GM12878 (cell line): ENCODE data around the gene SCRT2. TPM values are rescaled to one million over a fixed set of nuclear protein-coding genes. Genes with fewer than 3 reads are reported as not detected.

Experiments used
- ATAC-seq: fragments of 200-7000 bp; cut with Tn5 transposase; 3 replicates; pipeline ENCODE4 v1.9.1; 2020; ENCODE audit warnings: mild to moderate bottlenecking, moderate library complexity
- BruUV-seq: library from RNA; stranded (reverse); fragments of 400-500 nt; replicated peaks from 2 replicates; lab custom pipeline; 2021; lab: Mats Ljungman, UMichigan
- CTCF ChIA-PET: fragments of 300-600 bp; sonication (Branson Sonifier 250); formaldehyde crosslinking; extraction: SDS; loops from one replicate; lab custom pipeline; 2021; ENCODE audit warnings: inconsistent platforms; lab: Yijun Ruan, JAX
- POLR2A ChIA-PET: fragments of 350-600 bp; formaldehyde crosslinking; extraction: SDS; loops from one replicate; lab custom pipeline; 2021; ENCODE audit warnings: inconsistent platforms; lab: Charles Lee
- RAD21 ChIA-PET: fragments of 300-600 bp; sonication (Branson Sonifier 250); formaldehyde crosslinking; loops from one replicate; lab custom pipeline; 2023; ENCODE audit warnings: antibody characterized with exemption; ENCODE audit not compliant: unreplicated experiment; lab: Charles Lee
- SMC1A ChIA-PET: fragments of 300-600 bp; sonication (Branson Sonifier 250); formaldehyde crosslinking; loops from one replicate; lab custom pipeline; 2023; ENCODE audit not compliant: unreplicated experiment, uncharacterized antibody; lab: Charles Lee
- DNase-seq: peaks from one replicate; pipeline ENCODE4 v3.0.0-alpha.2; 2011; ENCODE audit warnings: low read depth, low spot score
- FAIRE-seq: peaks from 3 replicates; lab custom pipeline; 2011; peaks lifted over from hg19 to GRCh38; lab: Jason Lieb, UNC
- H2AFZ ChIP-seq: 2 replicates; pipeline ENCODE4 v1.6.0; 2011; ENCODE audit warnings: low read depth, low read length, control low read depth; ENCODE audit not compliant: control insufficient read depth
- H3K27ac ChIP-seq: 2 replicates; pipeline ENCODE4 v1.5.1; 2011; ENCODE audit warnings: control low read depth; ENCODE audit not compliant: control insufficient read depth, insufficient read depth
- H3K27me3 ChIP-seq, 2 experiments: replicated peaks in 1 of 2; 2 replicates each; pipeline versions ENCODE4 v1.6.0 to v1.6.1; 2011; ENCODE audit warnings: low read length in 1 of 2; ENCODE audit not compliant: control insufficient read depth in 2 of 2, insufficient read depth in 2 of 2
- H3K36me3 ChIP-seq, 2 experiments: 2 replicates each; pipeline ENCODE4 v1.5.1; 2011; ENCODE audit warnings: low read length in 1 of 2; ENCODE audit not compliant: control insufficient read depth in 2 of 2, insufficient read depth in 2 of 2
- H3K4me1 ChIP-seq: 2 replicates; pipeline ENCODE4 v1.6.1; 2011; ENCODE audit warnings: mild to moderate bottlenecking, low read length, moderate library complexity, mixed read lengths; ENCODE audit not compliant: control insufficient read depth, insufficient read depth
- H3K4me2 ChIP-seq: 2 replicates; pipeline ENCODE4 v1.6.0; 2011; ENCODE audit warnings: control low read depth; ENCODE audit not compliant: control insufficient read depth, insufficient read depth
- H3K4me3 ChIP-seq: fragments of 200-600 bp; sonication (generic); 2 replicates; pipeline ENCODE4 v1.5.1; 2016
- H3K79me2 ChIP-seq: 2 replicates; pipeline ENCODE4 v1.6.0; 2011; ENCODE audit warnings: low read length; ENCODE audit not compliant: control insufficient read depth, insufficient read depth
- H3K9ac ChIP-seq: 2 replicates; pipeline ENCODE4 v1.8.0; 2011; ENCODE audit warnings: low read length, control low read depth, mixed read lengths; ENCODE audit not compliant: control insufficient read depth, insufficient read depth
- H3K9me3 ChIP-seq: replicated peaks from 3 replicates; pipeline ENCODE4 v1.5.1; 2011; ENCODE audit warnings: mild to moderate bottlenecking, low read length; ENCODE audit not compliant: control insufficient read depth, insufficient read depth
- H4K20me1 ChIP-seq: 2 replicates; pipeline ENCODE4 v1.6.0; 2011; ENCODE audit not compliant: control insufficient read depth, insufficient read depth
- CREB1 ChIP-seq: IDR thresholded peaks from 2 replicates; pipeline ENCODE4 v1.6.1; 2012; ENCODE audit warnings: low read depth, mild to moderate bottlenecking, inconsistent platforms
- KAT2A ChIP-seq: conservative IDR thresholded peaks from 2 replicates; pipeline ENCODE4 v1.6.1; 2011; ENCODE audit warnings: low read depth, low read length; ENCODE audit not compliant: control insufficient read depth
- KLF5 ChIP-seq: fragments of 450-650 bp; IDR thresholded peaks from 2 replicates; pipeline ENCODE4 v1.6.1; 2014; ENCODE audit warnings: mild to moderate bottlenecking; ENCODE audit not compliant: partially characterized antibody
- NFXL1 ChIP-seq: fragments of 450-650 bp; IDR thresholded peaks from 2 replicates; pipeline ENCODE4 v1.6.1; 2017; ENCODE audit warnings: antibody characterized with exemption, mild to moderate bottlenecking, borderline replicate concordance
- RB1 ChIP-seq: fragments of 450-650 bp; formaldehyde crosslinking; IDR thresholded peaks from 2 replicates; pipeline ENCODE4 v1.6.1; 2017; ENCODE audit warnings: mild to moderate bottlenecking, borderline replicate concordance
- RELA ChIP-seq: fragments of 450-650 bp; IDR thresholded peaks from 2 replicates; pipeline ENCODE4 v1.8.0; 2014; ENCODE audit warnings: borderline replicate concordance; ENCODE audit not compliant: partially characterized antibody
- RFX5 ChIP-seq: IDR thresholded peaks from 2 replicates; pipeline ENCODE4 v1.6.1; 2011; ENCODE audit warnings: low read depth, low read length, improper control_type of control experiment
- YY1 ChIP-seq: IDR thresholded peaks from 2 replicates; pipeline ENCODE4 v1.6.1; 2011; ENCODE audit warnings: low read depth, mild to moderate bottlenecking, low read length
- ZNF24 ChIP-seq: fragments of 450-650 bp; IDR thresholded peaks from 2 replicates; pipeline ENCODE4 v1.6.1; 2017; ENCODE audit warnings: antibody characterized with exemption, mild to moderate bottlenecking
- ZNF622 ChIP-seq: fragments of 450-650 bp; IDR thresholded peaks from 2 replicates; pipeline ENCODE4 v1.6.1; 2017; ENCODE audit warnings: mild to moderate bottlenecking, inconsistent platforms
- WGBS: methylation state at CpG from one replicate; pipeline ENCODE4 v1.1.6; 2016; ENCODE audit warnings: low lambda C conversion rate; ENCODE audit not compliant: insufficient replicate concordance, insufficient coverage; ENCODE audit errors: missing lambda C conversion rate; 5-methylcytosine and 5-hydroxymethylcytosine counted together
- in situ Hi-C: fragments of 300-500 bp; cut with MboI; formaldehyde crosslinking; loops from 9 replicates; pipeline ENCODE4 v1.14.3; 2018; ENCODE audit warnings: mixed read lengths
- intact Hi-C: fragments of 100-400 bp; cut with micrococcal nuclease; formaldehyde crosslinking; loops from one replicate; pipeline ENCODE4 v1.14.2; 2022; ENCODE audit not compliant: unreplicated experiment
- polyA plus RNA-seq, 11 experiments: library from polyadenylated mRNA; depleted of rRNA in 4 of 11; unstranded in 6 of 11; stranded (reverse) in 5 of 11; fragments of >200 nt; fragmentation: Nextera tagmentation in 4 of 11; fragmentation: Illumina TruSeq in 1 of 11; extraction: Ambion mirVana in 4 of 11; extraction: Trizol in 1 of 11; gene quantifications; 1 replicate in 1 of 11; 2 replicates in 10 of 11; pipeline versions ENCODE4 v1.2.1 to v1.2.3, GENCODE V29; 2011 to 2016; ENCODE audit warnings: inconsistent platforms in 2 of 11, missing spikeins in 2 of 11, low read depth in 1 of 11
- total RNA-seq, 4 experiments: library from RNA; depleted of rRNA in 3 of 4; stranded (reverse); fragments of >200 nt in 3 of 4; fragmentation: Illumina TruSeq in 1 of 4; extraction: Trizol in 1 of 4; gene quantifications; 2 replicates each; pipeline versions ENCODE4 v1.2.1 to v1.2.3, GENCODE V29; 2013 to 2021
- TF ChIP-seq, protein P1 (sequence below): fragments of 150-350 bp; IDR thresholded peaks from 2 replicates; pipeline ENCODE4 v1.6.1; 2014; ENCODE audit warnings: mild to moderate bottlenecking, low read depth, low read length
- TF ChIP-seq, protein P2 (sequence below): IDR thresholded peaks from 2 replicates; pipeline ENCODE4 v1.6.1; 2011; ENCODE audit warnings: borderline replicate concordance, low read depth, mild to moderate bottlenecking, moderate library complexity, low read length; ENCODE audit not compliant: insufficient read depth, poor library complexity, severe bottlenecking
- TF ChIP-seq, protein P3 (sequence below): fragments of 450-650 bp; IDR thresholded peaks from 2 replicates; pipeline ENCODE4 v1.6.1; 2016; ENCODE audit warnings: mild to moderate bottlenecking

SCRT2 gene
- total and polyA plus RNA-seq, 10 of the 15 experiments (the other 5 are each of a cell fraction or from before 2014, with no cell fraction given): not detected

DNA sequence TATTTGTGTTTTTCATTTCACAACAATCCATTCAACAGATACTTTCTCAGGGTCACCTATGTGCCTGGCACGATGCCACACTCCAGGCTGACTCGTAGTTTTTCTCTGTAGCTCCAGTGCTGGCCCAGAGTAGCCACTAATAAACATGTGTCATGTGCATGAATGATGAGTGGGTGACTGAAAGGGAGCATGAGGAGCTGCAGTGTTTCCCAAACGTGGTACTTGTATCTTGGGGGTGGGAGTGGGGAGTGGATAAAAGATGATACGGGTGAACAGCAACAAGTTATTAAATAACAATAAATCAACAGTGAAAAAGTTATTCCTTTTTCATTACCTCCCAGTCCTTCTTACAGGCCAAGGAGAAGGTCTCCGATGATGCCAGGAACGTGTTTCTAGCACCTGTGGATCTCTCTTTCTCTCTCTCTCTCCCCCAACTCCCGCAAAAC, 39.7 kb downstream of the SCRT2 start (continued):
- TF ChIP-seq, protein P1, sequence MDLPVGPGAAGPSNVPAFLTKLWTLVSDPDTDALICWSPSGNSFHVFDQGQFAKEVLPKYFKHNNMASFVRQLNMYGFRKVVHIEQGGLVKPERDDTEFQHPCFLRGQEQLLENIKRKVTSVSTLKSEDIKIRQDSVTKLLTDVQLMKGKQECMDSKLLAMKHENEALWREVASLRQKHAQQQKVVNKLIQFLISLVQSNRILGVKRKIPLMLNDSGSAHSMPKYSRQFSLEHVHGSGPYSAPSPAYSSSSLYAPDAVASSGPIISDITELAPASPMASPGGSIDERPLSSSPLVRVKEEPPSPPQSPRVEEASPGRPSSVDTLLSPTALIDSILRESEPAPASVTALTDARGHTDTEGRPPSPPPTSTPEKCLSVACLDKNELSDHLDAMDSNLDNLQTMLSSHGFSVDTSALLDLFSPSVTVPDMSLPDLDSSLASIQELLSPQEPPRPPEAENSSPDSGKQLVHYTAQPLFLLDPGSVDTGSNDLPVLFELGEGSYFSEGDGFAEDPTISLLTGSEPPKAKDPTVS: no peak
- TF ChIP-seq RFX5 (no peak), RB1 (no peak), KAT2A (no peak), KLF5 (no peak), RELA (no peak), ZNF622 (no peak)

DNA sequence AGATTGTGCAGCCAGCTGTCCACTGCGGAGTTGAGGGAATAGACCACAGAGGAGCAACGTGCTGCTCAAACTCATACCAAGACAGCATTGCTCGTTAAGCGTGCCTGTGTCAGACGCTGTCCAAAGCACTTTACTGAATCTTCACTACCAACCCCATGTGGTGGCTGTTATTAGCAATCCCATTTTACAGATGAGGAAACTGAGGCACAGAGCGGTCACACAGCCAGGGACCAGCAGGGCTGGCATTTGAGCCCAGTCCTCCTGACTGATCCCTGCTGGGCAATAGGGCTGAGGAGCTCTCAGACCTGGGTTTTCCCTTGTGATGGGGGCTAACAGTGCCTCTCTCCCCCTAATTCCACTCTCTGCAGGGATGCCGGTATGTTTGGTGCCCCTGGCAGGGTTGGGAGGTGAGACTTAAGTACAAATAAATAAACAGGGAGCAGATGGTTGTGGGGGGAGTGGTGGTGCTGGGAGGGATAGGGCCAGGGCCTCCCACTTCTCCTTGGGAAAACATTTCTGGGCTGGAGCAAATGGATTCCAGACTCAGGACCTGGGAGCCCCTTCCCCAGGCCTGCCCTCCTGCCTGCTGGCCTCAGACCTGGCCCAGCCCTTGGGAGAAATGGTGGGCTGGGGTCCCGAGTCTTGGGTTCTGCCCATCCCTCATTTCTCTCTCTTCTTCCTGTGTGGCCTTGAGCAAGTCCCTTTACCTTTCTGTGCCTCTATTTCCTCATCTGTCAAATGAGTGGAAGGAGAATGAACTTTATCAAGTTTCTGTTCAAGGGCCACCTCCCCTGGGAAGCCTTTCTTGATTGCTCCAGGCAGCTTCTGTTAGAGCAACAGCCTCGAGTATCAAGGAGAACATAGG, 40.3 kb downstream of the SCRT2 start:
- SMC1A ChIA-PET: no interaction called here
- no TSS peak for BruUV-seq
- TF ChIP-seq, protein P2, sequence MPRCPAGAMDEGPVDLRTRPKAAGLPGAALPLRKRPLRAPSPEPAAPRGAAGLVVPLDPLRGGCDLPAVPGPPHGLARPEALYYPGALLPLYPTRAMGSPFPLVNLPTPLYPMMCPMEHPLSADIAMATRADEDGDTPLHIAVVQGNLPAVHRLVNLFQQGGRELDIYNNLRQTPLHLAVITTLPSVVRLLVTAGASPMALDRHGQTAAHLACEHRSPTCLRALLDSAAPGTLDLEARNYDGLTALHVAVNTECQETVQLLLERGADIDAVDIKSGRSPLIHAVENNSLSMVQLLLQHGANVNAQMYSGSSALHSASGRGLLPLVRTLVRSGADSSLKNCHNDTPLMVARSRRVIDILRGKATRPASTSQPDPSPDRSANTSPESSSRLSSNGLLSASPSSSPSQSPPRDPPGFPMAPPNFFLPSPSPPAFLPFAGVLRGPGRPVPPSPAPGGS: no peak
- no peak for TF ChIP-seq ZNF24
- TF ChIP-seq, protein P3, sequence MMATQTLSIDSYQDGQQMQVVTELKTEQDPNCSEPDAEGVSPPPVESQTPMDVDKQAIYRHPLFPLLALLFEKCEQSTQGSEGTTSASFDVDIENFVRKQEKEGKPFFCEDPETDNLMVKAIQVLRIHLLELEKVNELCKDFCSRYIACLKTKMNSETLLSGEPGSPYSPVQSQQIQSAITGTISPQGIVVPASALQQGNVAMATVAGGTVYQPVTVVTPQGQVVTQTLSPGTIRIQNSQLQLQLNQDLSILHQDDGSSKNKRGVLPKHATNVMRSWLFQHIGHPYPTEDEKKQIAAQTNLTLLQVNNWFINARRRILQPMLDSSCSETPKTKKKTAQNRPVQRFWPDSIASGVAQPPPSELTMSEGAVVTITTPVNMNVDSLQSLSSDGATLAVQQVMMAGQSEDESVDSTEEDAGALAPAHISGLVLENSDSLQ: no peak
- TF ChIP-seq YY1: no peak
- TF ChIP-seq CREB1: no peak
- no peak for TF ChIP-seq NFXL1
- TF ChIP-seq, all 136 proteins: peak for 0

More for the DNA sequence above, 40.3 kb downstream of the SCRT2 start:
- Histone ChIP-seq H3K9ac (no peak overlapping the region), H4K20me1 (no peaks in the 10 kb centered on the region), H3K36me3 (no peaks in the 10 kb centered on the region), H2AFZ (no peak overlapping the region), H3K9me3 (no peaks in the 10 kb centered on the region), H3K79me2 (no peaks in the 10 kb centered on the region), H3K4me1 (no peaks in the 10 kb centered on the region), H3K27me3 (peaks cover 0 to 2% of the 10 kb centered on the region in 2 experiments; a peak in 2 of 4 replicates), H3K27ac (no peak overlapping the region), H3K4me3 (no peak overlapping the region), H3K4me2 (no peak overlapping the region)
- RAD21 ChIA-PET: no interaction called here
- POLR2A ChIA-PET: no interaction called here
- intact Hi-C loops: no loop called here
- DNase-seq (no peak), ATAC-seq (no peak), FAIRE-seq (no peak)
- CTCF ChIA-PET: no interaction called here
- 10% methylated on average over 9 of the region's 9 CpGs for WGBS
- in situ Hi-C loops: no loop called here
